RWPE2 (cell line): ENCODE data around the gene SDCBP2.

ENCODE experiments used
- ATAC-seq: fragments of 200-7000 bp; cut with Tn5 transposase; 3 replicates; pipeline ENCODE4 v1.9.1; 2021; ENCODE audit warnings: low read depth
- DNase-seq: peaks from one replicate; pipeline ENCODE4 v3.0.0-alpha.2; 2020; ENCODE audit warnings: low spot score
- H3K27ac ChIP-seq: fragments of 450-650 bp; 2 replicates; pipeline ENCODE4 v1.5.1; 2017; ENCODE audit warnings: mild to moderate bottlenecking; ENCODE audit not compliant: poor library complexity, severe bottlenecking
- H3K27me3 ChIP-seq: fragments of 250-450 bp; sonication (Bioruptor Pico); 2 replicates; pipeline ENCODE4 v1.5.1; 2021; ENCODE audit warnings: mild to moderate bottlenecking, moderate library complexity; ENCODE audit not compliant: insufficient read depth, poor library complexity, severe bottlenecking
- H3K36me3 ChIP-seq: fragments of 250-450 bp; sonication (Bioruptor Pico); 2 replicates; pipeline ENCODE4 v1.5.1; 2020; ENCODE audit warnings: low read depth, mild to moderate bottlenecking, moderate library complexity
- H3K4me1 ChIP-seq: fragments of 250-450 bp; sonication (Bioruptor Pico); 2 replicates; pipeline ENCODE4 v1.5.1; 2021; ENCODE audit warnings: mild to moderate bottlenecking, moderate library complexity; ENCODE audit not compliant: insufficient read depth, poor library complexity, severe bottlenecking
- H3K4me3 ChIP-seq: fragments of 250-450 bp; sonication (Bioruptor Pico); 2 replicates; pipeline ENCODE4 v1.5.1; 2021; ENCODE audit warnings: mild to moderate bottlenecking, moderate library complexity; ENCODE audit not compliant: severe bottlenecking
- H3K9me3 ChIP-seq: fragments of 250-450 bp; sonication (Bioruptor Pico); 2 replicates; pipeline ENCODE4 v1.5.1; 2021; ENCODE audit warnings: mild to moderate bottlenecking, moderate library complexity; ENCODE audit not compliant: severe bottlenecking
- CTCF ChIP-seq: fragments of 450-650 bp; IDR thresholded peaks from one replicate; pipeline ENCODE4 v1.5.1; 2017; ENCODE audit warnings: mild to moderate bottlenecking, moderate library complexity; ENCODE audit not compliant: poor library complexity, severe bottlenecking

The SDCBP2 gene

GRCh38 chr20:1265916-1266166, 63.1 kb downstream of the SDCBP2 start:
- Histone ChIP-seq H3K27me3 (peaks cover 2% of the 10 kb centered on the region), H3K4me3 (peak overlapping the region; percentile 57), H3K36me3 (no peaks in the 10 kb centered on the region), H3K4me1 (no peaks in the 10 kb centered on the region), H3K27ac (peak overlapping the region; percentile 7), H3K9me3 (no peaks in the 10 kb centered on the region)
- TF ChIP-seq CTCF: no peak
- ATAC-seq (no peak), DNase-seq (no peak)

- H3K9me3 ChIP-seq: no peaks in the 10 kb centered on the region
- DNase-seq (no peak), ATAC-seq (no peak)
- H3K4me1 ChIP-seq: no peaks in the 10 kb centered on the region
- no peak for TF ChIP-seq CTCF
- H3K36me3 ChIP-seq: no peaks in the 10 kb centered on the region
- H3K27ac ChIP-seq: peak overlapping the region; percentile 7
- H3K4me3 ChIP-seq: peak overlapping the region; percentile 57
- H3K27me3 ChIP-seq: peaks cover 7% of the 10 kb centered on the region
Observed at GRCh38 chr20:1265226-1265915, 63.6 kb downstream of the SDCBP2 start.

GRCh38 chr20:1264727-1265126, 64.2 kb downstream of the SDCBP2 start:
- ATAC-seq (no peak), DNase-seq (no peak)
- H3K27ac ChIP-seq: no peak overlapping the region
- H3K9me3 ChIP-seq: no peaks in the 10 kb centered on the region
- H3K27me3 ChIP-seq: peaks cover 7% of the 10 kb centered on the region
- no peaks in the 10 kb centered on the region for H3K36me3 ChIP-seq
- no peak overlapping the region for H3K4me3 ChIP-seq
- H3K4me1 ChIP-seq: no peaks in the 10 kb centered on the region
- no peak for TF ChIP-seq CTCF

GRCh38 chr20:1263853-1264252, 65.1 kb downstream of the SDCBP2 start:
- Histone ChIP-seq H3K4me3 (no peak overlapping the region), H3K36me3 (no peaks in the 10 kb centered on the region), H3K27ac (no peak overlapping the region), H3K9me3 (no peaks in the 10 kb centered on the region), H3K4me1 (no peaks in the 10 kb centered on the region), H3K27me3 (peaks cover 7% of the 10 kb centered on the region)
- no peak for TF ChIP-seq CTCF
- DNase-seq (no peak), ATAC-seq (no peak)
